Brain microvascular endothelial cell (primary cell): ENCODE data around the gene TMED6.
A peak's percentile ranks its signal among the peaks of the same experiment; 100 is the strongest.

ENCODE experiments used
- DNase-seq: peaks from one replicate; pipeline ENCODE4 v3.0.0-alpha.2; 2020
- H3K27ac ChIP-seq: fragments of 250-450 bp; sonication (Bioruptor Pico); 2 replicates; pipeline ENCODE4 v1.5.1; 2020; ENCODE audit warnings: mild to moderate bottlenecking, moderate library complexity
- H3K27me3 ChIP-seq: fragments of 250-450 bp; sonication (Bioruptor Pico); replicated peaks from 2 replicates; pipeline ENCODE4 v1.5.1; 2020; ENCODE audit warnings: mild to moderate bottlenecking
- H3K36me3 ChIP-seq: fragments of 250-450 bp; sonication (Bioruptor Pico); replicated peaks from 2 replicates; pipeline ENCODE4 v1.5.1; 2020; ENCODE audit warnings: mild to moderate bottlenecking
- H3K4me3 ChIP-seq: 2 replicates; pipeline ENCODE4 v1.5.1; 2011; ENCODE audit warnings: low read depth, mild to moderate bottlenecking, control low read depth, low read length, moderate library complexity
- in situ Hi-C: cut with HindIII; loops from 2 replicates; pipeline ENCODE4 v1.10.0; 2017; ENCODE audit warnings: low sequenced_read_pairs, low pct_ligation_motif_present
- TF ChIP-seq, protein P1 (sequence below): IDR thresholded peaks from 2 replicates; pipeline ENCODE4 v1.5.1; 2011; ENCODE audit warnings: low read depth, mild to moderate bottlenecking, moderate library complexity, low read length, control low read depth, inconsistent platforms; ENCODE audit errors: missing control alignments

TMED6 gene

DNA sequence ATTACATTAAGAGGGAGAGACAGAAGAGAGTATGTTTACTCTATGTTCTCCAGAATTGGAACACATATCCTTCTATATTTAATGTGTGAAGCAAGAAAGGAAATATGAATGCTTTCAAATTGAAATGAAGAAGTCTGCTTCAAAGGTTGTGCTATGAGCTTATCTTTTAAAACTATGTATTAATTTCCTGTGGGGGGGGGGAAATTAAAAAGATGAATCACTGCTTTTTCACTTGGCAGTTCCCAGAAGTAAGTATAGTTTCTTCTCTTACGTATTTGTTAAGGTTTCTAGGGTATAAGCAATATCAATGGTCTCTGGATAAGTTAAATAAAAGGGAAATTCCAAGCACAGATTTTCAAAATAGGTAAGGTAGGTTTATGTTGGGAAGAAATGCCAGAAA, 27.2 kb upstream of the TMED6 start:
- Histone ChIP-seq H3K27ac (peak overlapping the region; percentile 26), H3K27me3 (no peaks in the 10 kb centered on the region), H3K4me3 (no peak overlapping the region), H3K36me3 (peaks cover 23% of the 10 kb centered on the region)
- TF ChIP-seq, protein P1, sequence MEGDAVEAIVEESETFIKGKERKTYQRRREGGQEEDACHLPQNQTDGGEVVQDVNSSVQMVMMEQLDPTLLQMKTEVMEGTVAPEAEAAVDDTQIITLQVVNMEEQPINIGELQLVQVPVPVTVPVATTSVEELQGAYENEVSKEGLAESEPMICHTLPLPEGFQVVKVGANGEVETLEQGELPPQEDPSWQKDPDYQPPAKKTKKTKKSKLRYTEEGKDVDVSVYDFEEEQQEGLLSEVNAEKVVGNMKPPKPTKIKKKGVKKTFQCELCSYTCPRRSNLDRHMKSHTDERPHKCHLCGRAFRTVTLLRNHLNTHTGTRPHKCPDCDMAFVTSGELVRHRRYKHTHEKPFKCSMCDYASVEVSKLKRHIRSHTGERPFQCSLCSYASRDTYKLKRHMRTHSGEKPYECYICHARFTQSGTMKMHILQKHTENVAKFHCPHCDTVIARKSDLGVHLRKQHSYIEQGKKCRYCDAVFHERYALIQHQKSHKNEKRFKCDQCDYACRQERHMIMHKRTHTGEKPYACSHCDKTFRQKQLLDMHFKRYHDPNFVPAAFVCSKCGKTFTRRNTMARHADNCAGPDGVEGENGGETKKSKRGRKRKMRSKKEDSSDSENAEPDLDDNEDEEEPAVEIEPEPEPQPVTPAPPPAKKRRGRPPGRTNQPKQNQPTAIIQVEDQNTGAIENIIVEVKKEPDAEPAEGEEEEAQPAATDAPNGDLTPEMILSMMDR: no peak
- DNase-seq: no peak
- in situ Hi-C loops: no loop called here

- TF ChIP-seq, protein P1: no peak
- no peak overlapping the region for H3K4me3 ChIP-seq
- in situ Hi-C loops: no loop called here
Observed at GRCh38 chr16:69378036-69378435, 26.4 kb upstream of the TMED6 start.

DNA sequence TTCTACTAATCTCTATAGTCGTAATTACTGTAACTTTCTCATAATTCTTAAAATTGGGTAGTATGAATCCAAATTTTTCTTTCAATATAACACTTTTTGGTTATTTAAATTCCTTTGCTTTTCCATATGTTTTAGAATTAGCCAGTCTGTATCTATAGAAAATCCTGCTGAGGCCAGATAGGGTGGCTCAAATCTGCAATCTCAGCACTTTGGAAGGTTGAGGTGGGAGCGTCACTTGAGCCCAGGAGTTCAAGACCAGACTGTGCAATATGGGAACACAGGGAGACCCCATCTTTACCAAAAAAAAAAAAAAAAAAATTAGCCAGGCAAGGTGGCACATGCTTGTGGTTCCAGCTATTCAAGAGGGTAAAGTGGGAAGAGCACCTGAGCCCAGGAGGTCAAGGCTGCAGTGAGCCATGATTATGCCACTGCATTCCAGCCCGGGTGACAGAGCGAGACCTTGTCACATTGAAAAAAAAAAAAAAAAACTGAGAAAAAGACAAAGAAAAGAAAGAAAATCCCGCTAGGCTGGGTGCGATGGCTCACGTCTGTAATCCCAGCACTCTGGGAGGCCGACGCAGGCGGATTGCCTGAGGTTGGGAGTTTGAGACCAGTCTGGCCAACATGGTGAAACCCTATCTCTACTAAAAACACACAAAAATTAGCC, 24.9 kb upstream of the TMED6 start:
- Histone ChIP-seq H3K27ac (no peak overlapping the region), H3K27me3 (no peaks in the 10 kb centered on the region), H3K36me3 (peaks cover 7% of the 10 kb centered on the region), H3K4me3 (no peak overlapping the region)
- in situ Hi-C loops: no loop called here
- TF ChIP-seq, protein P1: no peak
- no peak for DNase-seq

More at GRCh38 chr16:69378036-69378435, 26.4 kb upstream of the TMED6 start:
- no peak for DNase-seq
- H3K27ac ChIP-seq: no peak overlapping the region
- no peaks in the 10 kb centered on the region for H3K27me3 ChIP-seq
- H3K36me3 ChIP-seq: peaks cover 21% of the 10 kb centered on the region

DNA sequence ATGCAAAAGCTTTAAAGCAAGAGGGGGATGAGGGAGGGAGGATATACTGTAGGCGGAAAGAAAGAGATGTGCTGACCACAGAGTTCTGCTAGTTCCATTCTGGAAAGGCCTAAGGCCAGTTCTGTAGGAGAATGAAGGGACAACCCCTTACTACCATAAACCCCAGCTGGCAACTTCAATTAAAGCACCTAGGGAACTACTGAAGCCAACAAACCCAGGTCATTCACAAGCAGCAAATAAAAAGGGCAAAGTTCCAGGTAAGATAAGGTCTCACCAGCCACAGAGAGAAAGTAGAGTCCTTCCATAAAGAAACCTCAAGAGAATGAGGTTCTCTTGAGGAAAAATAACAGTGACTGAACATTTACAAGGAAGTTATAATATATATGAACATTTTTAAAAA, 21.4 kb upstream of the TMED6 start:
- no peak overlapping the region for H3K27ac ChIP-seq
- H3K27me3 ChIP-seq: no peaks in the 10 kb centered on the region
- in situ Hi-C loops: no loop called here
- TF ChIP-seq, protein P1: no peak
- H3K4me3 ChIP-seq: no peak overlapping the region
- peaks cover 17% of the 10 kb centered on the region for H3K36me3 ChIP-seq
- no peak for DNase-seq

GRCh38 chr16:69371564-69371963, 20.0 kb upstream of the TMED6 start:
- H3K27me3 ChIP-seq: no peaks in the 10 kb centered on the region
- in situ Hi-C loops: no loop called here
- peaks cover 26% of the 10 kb centered on the region for H3K36me3 ChIP-seq
- no peak overlapping the region for H3K27ac ChIP-seq
- TF ChIP-seq, protein P1: no peak
- H3K4me3 ChIP-seq: no peak overlapping the region
- DNase-seq: no peak

DNA sequence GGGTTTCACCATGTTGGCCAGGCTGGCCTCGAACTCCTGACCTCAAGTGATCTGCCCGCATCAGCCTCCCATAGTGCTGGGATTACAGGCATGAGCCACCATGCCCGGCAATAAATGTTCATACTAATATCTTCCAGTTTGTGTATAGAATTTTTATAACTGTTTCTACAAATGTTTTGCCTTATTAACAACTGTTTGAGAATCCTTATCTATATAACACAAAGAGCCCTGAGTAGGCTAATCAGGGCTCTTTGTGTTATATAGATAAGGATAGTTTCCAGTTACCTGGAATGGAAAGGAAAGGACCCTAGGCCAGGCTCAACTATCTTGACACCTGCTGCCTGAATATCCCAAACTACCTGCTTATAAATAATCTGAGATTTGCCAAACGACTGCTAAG, 17.3 kb upstream of the TMED6 start:
- DNase-seq: no peak
- Histone ChIP-seq H3K4me3 (no peak overlapping the region), H3K27ac (no peak overlapping the region), H3K27me3 (no peaks in the 10 kb centered on the region), H3K36me3 (peaks cover 49% of the 10 kb centered on the region)
- in situ Hi-C loops: no loop called here
- TF ChIP-seq, protein P1: no peak
